Right forelimb (tissue), 1 donor: ENCODE data around the gene KCNB1.

Experiments used
- DNase-seq: peaks from one replicate; pipeline ENCODE4 v3.0.0-alpha.2; 2018

Gene KCNB1

GRCh38 chr20:49408509-49409104 is 73.9 kb downstream of the KCNB1 start:
- no peak for DNase-seq

DNA sequence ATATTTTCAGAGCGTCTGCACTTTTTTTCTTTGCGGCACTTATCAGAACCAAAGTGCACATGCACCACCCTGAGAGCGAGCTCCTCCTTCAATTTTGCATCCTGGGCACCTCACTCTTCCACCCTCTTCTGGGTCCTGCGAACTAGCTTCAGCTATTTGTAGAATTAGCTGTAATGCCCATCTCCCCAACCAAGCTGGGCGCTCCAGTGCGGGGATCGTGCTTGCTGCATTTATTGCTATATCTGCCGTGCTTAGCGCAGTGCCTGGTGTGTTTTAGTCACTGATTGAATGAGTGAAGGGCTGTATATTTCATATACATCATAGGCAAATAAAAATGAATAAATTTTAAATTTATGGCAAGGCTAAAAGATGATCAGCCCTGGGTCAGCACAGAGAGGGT is 75.8 kb downstream of the KCNB1 start:
- no peak for DNase-seq

DNA sequence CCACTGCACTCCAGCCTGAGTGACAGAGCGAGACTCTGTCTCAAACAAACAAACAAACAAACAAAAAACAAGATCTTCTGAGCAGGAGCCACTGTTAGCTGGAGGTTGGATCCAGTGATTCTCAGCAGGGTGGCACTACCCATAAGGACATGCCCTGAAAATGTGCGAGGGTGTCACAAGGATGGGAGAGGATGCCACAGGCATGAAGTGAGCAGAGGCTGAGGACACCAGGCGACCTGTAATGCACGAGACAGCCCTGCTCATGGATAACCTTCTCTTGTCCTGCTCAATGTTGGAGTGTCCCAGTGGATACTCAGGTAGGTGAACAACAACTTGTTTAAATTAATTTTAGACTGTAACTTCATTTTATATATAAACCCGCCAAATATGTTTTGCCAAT is 76.8 kb downstream of the KCNB1 start:
- no peak for DNase-seq

DNA sequence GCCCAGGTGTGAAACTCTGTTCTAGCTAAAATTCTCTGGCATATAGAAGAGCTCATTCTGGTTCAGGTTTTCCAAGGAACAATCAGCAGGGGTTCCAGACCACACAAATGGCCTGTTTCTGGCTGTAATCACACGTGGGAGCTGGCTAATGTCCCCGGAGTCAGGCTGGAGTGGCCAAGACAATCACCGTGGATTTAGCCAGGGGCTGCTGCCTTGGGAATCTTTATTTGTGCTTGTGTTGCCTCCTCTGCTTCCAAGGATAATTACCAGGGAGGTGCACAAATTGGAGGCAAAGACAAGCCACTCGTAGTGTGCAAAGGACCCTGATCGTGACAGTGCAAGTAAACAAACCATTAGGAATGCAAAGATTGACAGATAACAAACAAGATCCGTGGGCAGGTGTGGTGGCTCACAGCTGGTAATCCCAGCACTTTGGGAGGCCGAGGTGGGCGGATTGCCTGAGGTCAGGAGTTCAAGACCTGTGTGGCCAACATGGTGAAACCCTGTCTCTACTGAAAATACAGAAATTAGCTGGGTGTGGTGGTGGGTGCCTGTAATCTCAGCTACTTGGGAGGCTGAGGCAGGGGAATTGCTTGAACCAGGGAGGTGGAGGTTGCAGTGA is 77.3 kb downstream of the KCNB1 start:
- DNase-seq = no peak

DNA sequence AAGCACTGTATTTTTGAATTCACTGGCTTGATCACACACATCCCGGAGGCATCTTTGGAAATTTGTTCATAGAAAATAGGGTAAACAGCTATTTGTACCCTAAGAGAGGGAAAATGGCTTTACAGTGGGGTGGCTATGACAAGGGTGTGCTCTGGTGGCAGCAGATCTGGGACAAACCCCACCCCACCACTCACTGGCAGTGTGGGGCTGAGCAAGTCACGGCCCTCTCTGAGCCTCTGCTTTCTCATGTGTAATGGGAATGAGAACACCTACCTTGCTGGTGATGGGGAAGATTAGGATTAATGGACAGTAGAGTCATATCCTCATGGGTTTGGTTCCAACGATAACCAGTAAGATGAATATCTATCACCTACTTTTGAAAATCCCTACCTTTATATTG is 78.0 kb downstream of the KCNB1 start:
- no peak for DNase-seq

- no peak for DNase-seq
These were observed 78.6 kb downstream of the KCNB1 start for GRCh38 chr20:49403911-49404310.

- no peak for DNase-seq
These were observed 79.5 kb downstream of the KCNB1 start for GRCh38 chr20:49403012-49403411.

- DNase-seq = no peak
These were observed 81.6 kb downstream of the KCNB1 start for GRCh38 chr20:49400904-49401303.

GRCh38 chr20:49400410-49400809 is 82.1 kb downstream of the KCNB1 start:
- DNase-seq = no peak

DNA sequence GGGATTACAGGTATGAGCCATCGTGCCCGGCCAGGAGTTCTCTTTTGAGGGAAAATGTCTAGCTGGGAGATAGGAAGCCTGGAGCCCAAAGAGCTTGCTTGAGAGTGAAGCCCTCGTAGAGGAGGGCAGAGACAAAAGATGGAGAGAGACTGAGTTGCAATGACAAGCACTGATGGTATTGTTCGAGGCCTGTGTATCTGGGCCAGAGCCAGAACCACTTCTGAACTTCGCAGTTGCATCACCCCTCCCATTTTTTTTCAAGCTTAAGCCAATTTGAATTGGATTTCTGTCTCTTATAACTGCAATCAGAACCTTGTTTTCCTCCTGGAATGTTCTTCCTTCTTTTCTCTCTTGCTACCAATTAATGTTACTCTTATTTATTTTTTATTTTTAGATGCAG is 83.1 kb downstream of the KCNB1 start:
- no peak for DNase-seq

DNA sequence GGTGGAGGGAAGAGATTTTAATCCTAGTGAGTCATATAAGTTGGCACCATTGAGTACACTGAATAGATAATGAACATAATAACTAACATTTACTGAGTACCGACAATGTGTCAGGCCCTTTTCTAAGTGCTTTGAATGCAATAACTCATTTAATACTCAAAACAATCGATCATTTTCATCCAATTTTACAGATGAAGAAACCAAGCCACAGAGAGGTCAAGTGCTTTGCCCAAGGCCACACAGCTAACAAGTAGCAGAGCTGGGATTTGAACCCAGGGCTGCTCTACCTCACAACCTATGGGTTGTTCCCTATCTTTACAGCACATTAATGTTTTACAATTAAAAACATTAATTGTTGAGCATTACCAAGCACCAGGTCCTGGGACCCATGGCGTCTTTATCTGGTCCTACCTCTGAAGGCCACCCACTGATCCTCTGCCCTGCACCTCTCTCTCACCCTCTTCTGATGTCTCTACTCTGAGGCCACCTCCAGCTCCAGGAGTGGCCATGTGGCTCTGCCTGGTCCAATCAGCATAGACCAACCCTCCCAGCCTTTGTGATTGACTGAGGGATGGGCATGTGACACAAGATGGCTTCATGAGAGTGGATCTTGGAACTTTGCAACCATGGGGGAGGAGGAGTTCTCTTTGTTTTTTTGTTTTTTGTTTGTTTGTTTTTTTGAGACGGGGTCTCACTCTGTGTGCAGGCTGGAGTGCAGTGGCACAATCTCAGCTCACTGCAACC is 83.9 kb downstream of the KCNB1 start:
- DNase-seq = no peak

DNA sequence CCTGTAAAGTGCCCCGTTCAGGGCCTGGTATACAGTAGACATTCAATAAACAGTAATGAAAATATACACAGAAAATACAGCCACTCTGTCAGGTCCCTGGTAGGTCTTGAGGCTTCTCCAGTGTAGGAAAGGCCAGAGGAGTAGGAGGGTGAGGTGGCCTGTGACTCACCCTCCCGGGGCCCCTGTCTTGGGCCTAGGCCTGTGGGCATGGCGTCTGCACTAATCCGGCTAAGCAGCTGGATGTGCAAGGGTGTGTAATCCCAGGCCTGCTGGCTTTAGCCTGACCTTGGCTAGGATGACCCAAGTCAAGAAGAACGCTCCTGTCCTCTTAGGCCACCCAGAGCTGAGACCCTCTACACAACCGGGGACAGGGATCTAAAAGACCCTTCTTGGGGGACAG is 84.9 kb downstream of the KCNB1 start:
- DNase-seq = no peak

GRCh38 chr20:49396230-49396629 is 86.2 kb downstream of the KCNB1 start:
- DNase-seq = no peak

DNA sequence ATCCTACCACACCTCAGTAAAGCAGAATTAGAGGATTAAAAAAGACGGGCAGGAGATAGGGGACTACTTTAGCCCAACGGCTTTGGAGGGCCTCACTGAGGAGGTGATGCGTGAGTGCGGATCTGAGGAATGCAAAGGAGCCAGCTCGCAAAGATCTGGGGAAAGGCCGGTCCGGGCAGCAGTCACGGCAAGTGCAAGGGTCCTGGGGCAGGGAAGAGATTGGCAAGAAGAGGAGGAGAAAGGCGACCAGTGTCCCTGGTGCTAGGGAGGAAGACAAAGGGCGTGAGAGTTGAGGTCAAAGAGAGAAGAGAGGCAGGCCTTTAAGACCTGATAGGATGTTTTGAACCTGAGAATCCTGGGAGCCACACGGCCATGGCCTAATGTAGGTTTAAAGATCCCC is 86.8 kb downstream of the KCNB1 start:
- DNase-seq = no peak

- no peak for DNase-seq
These were observed 87.3 kb downstream of the KCNB1 start for GRCh38 chr20:49395183-49395582.

- no peak for DNase-seq
These were observed 87.7 kb downstream of the KCNB1 start for GRCh38 chr20:49394757-49395156.

DNA sequence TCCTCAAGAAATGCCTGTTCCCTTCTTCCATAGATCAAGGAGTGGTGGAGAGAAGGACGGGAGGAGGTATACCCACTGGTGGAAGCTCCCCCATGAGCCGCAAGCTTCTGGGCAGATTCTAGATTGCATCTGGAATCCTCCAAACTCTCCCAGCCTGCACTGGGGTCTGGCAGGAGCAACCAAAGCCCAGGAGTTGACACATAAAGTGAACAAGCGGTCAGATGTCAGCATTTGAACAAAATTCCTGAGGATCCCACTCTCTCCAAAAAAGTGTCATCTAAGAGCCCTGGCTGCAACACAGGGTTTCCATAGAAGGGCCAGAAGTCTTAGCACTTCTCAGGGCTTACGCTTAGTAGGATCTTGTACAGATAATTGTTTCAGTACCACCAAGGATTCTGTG is 88.2 kb downstream of the KCNB1 start:
- no peak for DNase-seq

GRCh38 chr20:49393803-49394202 is 88.7 kb downstream of the KCNB1 start:
- no peak for DNase-seq

DNA sequence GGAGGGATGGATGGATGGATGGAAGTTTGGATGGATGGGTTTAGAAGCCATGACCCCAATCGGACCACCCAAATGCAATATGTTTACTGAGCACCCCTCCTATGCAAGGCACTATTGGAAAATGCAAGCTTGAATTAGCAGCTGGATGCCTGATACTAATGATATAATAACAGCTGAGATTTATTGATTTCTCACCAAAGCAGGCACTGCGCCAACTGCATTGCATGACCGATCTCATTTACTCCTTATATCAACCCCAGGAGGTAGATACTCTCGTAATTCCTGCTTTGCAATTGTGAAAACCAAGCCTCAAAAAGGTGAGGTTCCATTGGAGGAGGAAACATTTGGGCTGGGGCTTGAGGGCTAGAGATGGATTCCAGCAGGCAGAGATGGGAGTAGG is 89.7 kb downstream of the KCNB1 start:
- no peak for DNase-seq

DNA sequence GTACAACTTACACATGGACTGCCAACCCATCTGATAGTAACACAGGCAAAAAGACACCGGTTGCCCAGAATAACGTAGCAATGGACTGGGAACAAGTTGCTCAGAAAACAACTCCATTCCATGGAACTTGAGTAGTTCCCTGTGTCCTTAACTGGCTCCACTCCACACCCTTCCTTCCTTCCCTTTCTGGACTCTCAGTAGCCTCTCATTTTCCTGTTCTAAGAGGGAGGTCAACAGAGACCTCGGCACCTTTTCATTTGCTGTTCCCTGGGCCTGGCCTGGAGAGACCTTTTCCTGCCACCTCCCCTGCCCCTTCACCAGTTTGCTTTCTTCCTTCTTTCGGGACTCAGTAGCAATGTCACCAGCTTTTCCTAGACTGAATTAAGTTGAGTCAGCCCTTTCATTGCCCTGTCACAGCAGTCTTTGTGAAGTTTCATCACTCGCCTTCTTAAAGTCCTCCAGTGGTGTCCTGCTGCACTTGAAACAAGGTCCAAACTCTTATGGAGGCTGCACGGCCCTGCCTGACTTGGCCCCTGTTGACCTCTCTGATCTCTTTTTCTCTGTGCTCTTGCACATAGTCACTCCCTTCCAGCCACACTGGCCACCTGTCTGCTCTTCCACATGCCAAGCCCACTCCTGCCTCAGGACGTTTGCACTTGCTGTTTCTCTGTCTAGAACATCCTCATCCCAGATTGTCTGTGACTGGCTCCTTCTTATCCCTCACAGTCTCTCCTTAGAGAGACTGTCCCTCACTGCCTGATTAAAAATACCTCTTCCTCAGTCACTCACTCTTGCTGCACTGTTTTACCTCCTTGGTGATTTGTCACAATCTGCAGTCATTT is 90.8 kb downstream of the KCNB1 start:
- no peak for DNase-seq

DNA sequence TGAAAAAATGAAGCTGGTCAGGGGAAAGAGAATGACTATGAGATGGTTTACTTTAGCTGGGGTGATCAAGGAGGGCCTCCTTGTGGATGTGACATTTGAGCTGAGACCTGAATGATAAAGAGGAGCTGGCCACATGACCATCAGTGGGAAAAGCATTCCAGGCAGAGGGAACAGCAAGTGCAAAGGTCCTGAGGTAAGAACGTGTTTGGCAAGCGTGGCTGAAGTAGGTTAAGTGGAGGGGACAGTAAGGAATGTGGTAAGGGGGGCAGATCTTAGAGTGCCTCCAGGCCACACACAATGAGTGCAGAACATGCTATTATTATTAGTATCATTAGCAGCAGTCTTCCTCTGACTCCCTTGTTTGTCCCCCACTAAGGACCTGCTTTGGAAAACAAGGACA is 92.6 kb downstream of the KCNB1 start:
- DNase-seq = no peak

- no peak for DNase-seq
These were observed 93.7 kb downstream of the KCNB1 start for GRCh38 chr20:49388744-49389143.

- no peak for DNase-seq
These were observed 94.9 kb downstream of the KCNB1 start for GRCh38 chr20:49387581-49387939.
